Measurements from ENCODE around the gene SGIP1. TPM values are rescaled to one million over a fixed set of nuclear protein-coding genes. Genes with fewer than 3 reads are reported as not detected.

The SGIP1 gene
- polyA plus RNA-seq, 3 donors: not detected

GRCh38 chr1:66752000-66752592 lies 218.1 kb downstream of the SGIP1 start, which contains the start of gene DYNLT5:
Gene DYNLT5 (plus strand): TSS chr1:66752459. CDS start chr1:66754659, 2,200 bp downstream.
- TF ChIP-seq, protein P1, sequence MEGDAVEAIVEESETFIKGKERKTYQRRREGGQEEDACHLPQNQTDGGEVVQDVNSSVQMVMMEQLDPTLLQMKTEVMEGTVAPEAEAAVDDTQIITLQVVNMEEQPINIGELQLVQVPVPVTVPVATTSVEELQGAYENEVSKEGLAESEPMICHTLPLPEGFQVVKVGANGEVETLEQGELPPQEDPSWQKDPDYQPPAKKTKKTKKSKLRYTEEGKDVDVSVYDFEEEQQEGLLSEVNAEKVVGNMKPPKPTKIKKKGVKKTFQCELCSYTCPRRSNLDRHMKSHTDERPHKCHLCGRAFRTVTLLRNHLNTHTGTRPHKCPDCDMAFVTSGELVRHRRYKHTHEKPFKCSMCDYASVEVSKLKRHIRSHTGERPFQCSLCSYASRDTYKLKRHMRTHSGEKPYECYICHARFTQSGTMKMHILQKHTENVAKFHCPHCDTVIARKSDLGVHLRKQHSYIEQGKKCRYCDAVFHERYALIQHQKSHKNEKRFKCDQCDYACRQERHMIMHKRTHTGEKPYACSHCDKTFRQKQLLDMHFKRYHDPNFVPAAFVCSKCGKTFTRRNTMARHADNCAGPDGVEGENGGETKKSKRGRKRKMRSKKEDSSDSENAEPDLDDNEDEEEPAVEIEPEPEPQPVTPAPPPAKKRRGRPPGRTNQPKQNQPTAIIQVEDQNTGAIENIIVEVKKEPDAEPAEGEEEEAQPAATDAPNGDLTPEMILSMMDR (IDR thresholded peaks at IDR 0.05): peak; percentile 25

GRCh38 chr1:66752671-66753371 lies 218.9 kb downstream of the SGIP1 start:
- H2AFZ ChIP-seq (ENCODE audit: insufficient read depth, low read depth, low read length, poor library complexity, severe bottlenecking): peak overlapping the region; percentile 78
- no peaks in the 10 kb centered on the region for H3K9me3 ChIP-seq (replicated peaks in 1 of 2; ENCODE audit: control insufficient read depth in 1 of 2, insufficient read depth in 1 of 2, low read length in 2 of 2)
- 0% methylated on average over 13 of the region's 18 CpGs for WGBS (ENCODE audit: insufficient coverage)
- intact Hi-C loops (cut with micrococcal nuclease): no loop called here
- no peaks in the 10 kb centered on the region for H3K36me3 Mint-ChIP-seq
- H3K79me2 ChIP-seq (ENCODE audit: insufficient read depth, low read length): no peaks in the 10 kb centered on the region
- H3K4me2 ChIP-seq (replicated peaks; ENCODE audit: extremely low read depth, low read length, poor library complexity, severe bottlenecking): peak overlapping the region; percentile 85
- peaks cover 29% of the 10 kb centered on the region for H3K4me1 Mint-ChIP-seq
- peak overlapping the region; percentile 85 to 95 for H3K4me3 Mint-ChIP-seq
- H3K4me3 ChIP-seq (replicated peaks in 1 of 3; ENCODE audit: low read depth in 2 of 3, low read length in 3 of 3): peak overlapping the region; percentile 38 to 74 (median 49)
- no peaks in the 10 kb centered on the region for H3K9me3 Mint-ChIP-seq
- no peaks in the 10 kb centered on the region for H3K36me3 ChIP-seq (replicated peaks in 1 of 2; ENCODE audit: control insufficient read depth in 1 of 2, insufficient read depth in 2 of 2, low read length in 2 of 2)
- TF ChIP-seq, protein P1 (IDR thresholded peaks at IDR 0.05): no peak
- peak overlapping the region; percentile 50 for H3K9ac ChIP-seq (ENCODE audit: insufficient read depth, low read length, poor library complexity, severe bottlenecking)
- no peaks in the 10 kb centered on the region for H3K27me3 ChIP-seq (ENCODE audit: control insufficient read depth in 2 of 2, insufficient read depth in 2 of 2, low read length in 2 of 2)
- H3K27ac ChIP-seq (ENCODE audit: low read depth in 1 of 2, low read length in 2 of 2): no peak overlapping the region
- H3K27ac Mint-ChIP-seq: peak overlapping the region in 4 of 7 donors; percentile 7 to 70 (median 44)
- no peaks in the 10 kb centered on the region for H4K20me1 ChIP-seq (ENCODE audit: insufficient read depth, low read length)
- H3K4me1 ChIP-seq (ENCODE audit: control insufficient read depth in 1 of 2, insufficient read depth in 2 of 2, low read length in 2 of 2): peaks cover 20% of the 10 kb centered on the region in 2 donors
- peak in 1 of 3 donors; percentile 11 for DNase-seq
- H3K27me3 Mint-ChIP-seq (ENCODE audit: low read depth in 3 of 3): no peaks in the 10 kb centered on the region

More at GRCh38 chr1:66752000-66752592, 218.1 kb downstream of the SGIP1 start, which contains the start of gene DYNLT5:
- Histone ChIP-seq H3K4me2 (replicated peaks; ENCODE audit: extremely low read depth, low read length, poor library complexity, severe bottlenecking) (peak within 1 kb of the TSS; percentile 85), H3K27me3 (ENCODE audit: control insufficient read depth in 2 of 2, insufficient read depth in 2 of 2, low read length in 2 of 2) (no peaks in the 10 kb centered on the region), H3K4me1 (ENCODE audit: control insufficient read depth in 1 of 2, insufficient read depth in 2 of 2, low read length in 2 of 2) (peaks cover 20% of the 10 kb centered on the region in 2 donors), H3K9ac (ENCODE audit: insufficient read depth, low read length, poor library complexity, severe bottlenecking) (peak within 1 kb of the TSS; percentile 50), H3K36me3 (replicated peaks in 1 of 2; ENCODE audit: control insufficient read depth in 1 of 2, insufficient read depth in 2 of 2, low read length in 2 of 2) (no peaks in the 10 kb centered on the region), H3K27ac (ENCODE audit: low read depth in 1 of 2, low read length in 2 of 2) (no peak within 1 kb of the TSS), H4K20me1 (ENCODE audit: insufficient read depth, low read length) (no peaks in the 10 kb centered on the region), H3K79me2 (ENCODE audit: insufficient read depth, low read length) (no peaks in the 10 kb centered on the region), H3K4me3 (replicated peaks in 1 of 3; ENCODE audit: low read depth in 2 of 3, low read length in 3 of 3) (peak within 1 kb of the TSS; percentile 38 to 74 (median 49)), H2AFZ (ENCODE audit: insufficient read depth, low read depth, low read length, poor library complexity, severe bottlenecking) (peak within 1 kb of the TSS; percentile 78), H3K9me3 (replicated peaks in 1 of 2; ENCODE audit: control insufficient read depth in 1 of 2, insufficient read depth in 1 of 2, low read length in 2 of 2) (no peaks in the 10 kb centered on the region)
- Mint-ChIP-seq H3K4me3 (peak within 1 kb of the TSS; percentile 85 to 95), H3K36me3 (no peaks in the 10 kb centered on the region), H3K4me1 (peaks cover 28% of the 10 kb centered on the region), H3K9me3 (no peaks in the 10 kb centered on the region), H3K27ac (peak within 1 kb of the TSS; percentile 30 to 81 (median 62)), H3K27me3 (ENCODE audit: low read depth in 3 of 3) (no peaks in the 10 kb centered on the region)
- 0% methylated on average over 23 of the region's 35 CpGs for WGBS (ENCODE audit: insufficient coverage)
- peak; percentile 34 to 62 (median 58) for DNase-seq
- intact Hi-C loops (cut with micrococcal nuclease): no loop called here

All from CD14-positive monocyte (primary cell).